K562 (cell line): ENCODE measurements around the gene MYO1E. TPM values are rescaled to one million over a fixed set of nuclear protein-coding genes. Genes with fewer than 3 reads are reported as not detected.

Source experiments
- ATAC-seq: fragments of 200-7000 bp; cut with Tn5 transposase; 3 replicates; pipeline ENCODE4 v1.9.1; 2020; ENCODE audit warnings: moderate library complexity
- BruUV-seq: library from RNA; stranded (reverse); fragments of 400-500 nt; replicated peaks from 2 replicates; lab custom pipeline; 2021; lab: Mats Ljungman, UMichigan
- CTCF ChIA-PET: fragments of 300-600 bp; formaldehyde crosslinking; extraction: SDS; loops from one replicate; lab custom pipeline; 2021; ENCODE audit warnings: low intra/inter-chr PET ratio; lab: Yijun Ruan, JAX
- POLR2A ChIA-PET: fragments of 300-600, 350-650 bp; sonication (Branson Sonifier 250); formaldehyde crosslinking; extraction: SDS; loops from one replicate; lab custom pipeline; 2021; ENCODE audit warnings: antibody characterized with exemption, inconsistent platforms; lab: Yijun Ruan, JAX
- DNase-seq, 4 experiments: peaks; one replicate each; pipeline versions ENCODE4 v3.0.0 to v3.0.0-alpha.2; 2011 to 2018; ENCODE audit warnings: low spot score in 3 of 4, mixed read lengths in 3 of 4; ENCODE audit errors: extremely low read depth in 1 of 4
- FAIRE-seq: peaks from 2 replicates; lab custom pipeline; 2011; peaks lifted over from hg19 to GRCh38; lab: Jason Lieb, UNC
- H2AFZ ChIP-seq: 2 replicates; pipeline ENCODE4 v1.6.0; 2011; ENCODE audit warnings: low read depth, low read length, control low read depth, inconsistent platforms
- H3K27ac ChIP-seq: fragments of 200-600 bp; 3 replicates; pipeline ENCODE4 v1.8.0; 2011; ENCODE audit warnings: low read depth, mild to moderate bottlenecking, control low read depth, inconsistent platforms, low read length, moderate library complexity, mixed read lengths; ENCODE audit errors: extremely low read depth
- H3K27me3 ChIP-seq, 2 experiments: fragments of 300-600 bp in 1 of 2; 2 replicates in 1 of 2; 3 replicates in 1 of 2; pipeline versions ENCODE4 v1.6.0 to v1.8.0; 2011; ENCODE audit warnings: inconsistent platforms in 2 of 2, low read length in 2 of 2, mild to moderate bottlenecking in 1 of 2, mixed read lengths in 1 of 2, moderate library complexity in 1 of 2; ENCODE audit not compliant: control insufficient read depth in 2 of 2, insufficient read depth in 2 of 2
- H3K36me3 ChIP-seq: fragments of 300-600 bp; 3 replicates; pipeline ENCODE4 v1.8.0; 2011; ENCODE audit warnings: mild to moderate bottlenecking, low read length, inconsistent platforms; ENCODE audit not compliant: control insufficient read depth, insufficient read depth
- H3K4me1 ChIP-seq, 2 experiments: fragments of 200-600 bp in 1 of 2; replicated peaks in 1 of 2; 2 replicates in 1 of 2; 3 replicates in 1 of 2; pipeline versions ENCODE4 v1.5.1 to v1.8.0; 2011; ENCODE audit warnings: inconsistent platforms in 2 of 2, low read length in 2 of 2, mild to moderate bottlenecking in 1 of 2, mixed read lengths in 1 of 2, moderate library complexity in 1 of 2; ENCODE audit not compliant: control insufficient read depth in 2 of 2, insufficient read depth in 2 of 2
- H3K4me2 ChIP-seq: 2 replicates; pipeline ENCODE4 v1.6.1; 2011; ENCODE audit warnings: low read length, control low read depth, inconsistent platforms, mixed read lengths; ENCODE audit not compliant: insufficient read depth
- H3K4me3 ChIP-seq: fragments of 200-600 bp; sonication (generic), shearing (Covaris generic); 2 replicates; pipeline ENCODE4 v1.5.1; 2016; ENCODE audit warnings: control low read depth, inconsistent platforms
- H3K79me2 ChIP-seq: fragments of 200-600 bp; 3 replicates; pipeline ENCODE4 v1.8.0; 2011; ENCODE audit warnings: low read length, inconsistent platforms; ENCODE audit not compliant: control insufficient read depth, insufficient read depth
- H3K9ac ChIP-seq, 2 experiments: 2 replicates each; pipeline versions ENCODE4 v1.6.0 to v1.6.1; 2011; ENCODE audit warnings: low read depth in 2 of 2, low read length in 2 of 2, control low read depth in 1 of 2, inconsistent platforms in 1 of 2, mild to moderate bottlenecking in 1 of 2, mixed read lengths in 1 of 2; ENCODE audit not compliant: insufficient read depth in 1 of 2
- H3K9me1 ChIP-seq: one replicate; pipeline ENCODE4 v1.6.0; 2011; ENCODE audit warnings: inconsistent platforms, mild to moderate bottlenecking, low read length, moderate library complexity; ENCODE audit not compliant: control insufficient read depth, insufficient read depth
- H3K9me3 ChIP-seq: replicated peaks from 2 replicates; pipeline ENCODE4 v1.5.1; 2011; ENCODE audit warnings: low read depth, low read length, inconsistent platforms; ENCODE audit not compliant: control insufficient read depth, insufficient read depth
- H4K20me1 ChIP-seq: replicated peaks from 2 replicates; pipeline ENCODE4 v1.6.1; 2011; ENCODE audit warnings: low read length, inconsistent platforms, mixed read lengths; ENCODE audit not compliant: control insufficient read depth, insufficient read depth
- ARHGAP35 ChIP-seq: fragments of 450-650 bp; IDR thresholded peaks from 2 replicates; pipeline ENCODE4 v1.6.1; 2018; ENCODE audit not compliant: partially characterized antibody
- MAFF ChIP-seq: IDR thresholded peaks from 2 replicates; pipeline ENCODE4 v1.6.1; 2012; ENCODE audit warnings: low read length, improper control_type of control experiment
- ZNF12 ChIP-seq: sonication (generic); formaldehyde crosslinking; IDR thresholded peaks from 2 replicates; pipeline ENCODE4 v1.4.0; 2020; ENCODE audit warnings: mild to moderate bottlenecking, missing genetic modification reagents
- WGBS: fragments of 100-300 bp; shearing (Covaris generic); methylation state at CpG from one replicate; pipeline ENCODE4 v1.1.6; 2016; ENCODE audit warnings: low coverage, mixed read lengths; ENCODE audit not compliant: insufficient coverage; ENCODE audit errors: missing lambda C conversion rate; 5-methylcytosine and 5-hydroxymethylcytosine counted together
- in situ Hi-C: fragments of 300-500 bp; cut with MboI; formaldehyde crosslinking; loops from 4 replicates; pipeline ENCODE4 v1.15.0; 2018; ENCODE audit warnings: inconsistent platforms, mixed read lengths
- intact Hi-C: fragments of 100-400 bp; cut with micrococcal nuclease; formaldehyde crosslinking; loops from 2 replicates; pipeline ENCODE4 v1.14.2; 2022
- polyA plus RNA-seq, 8 experiments: library from polyadenylated mRNA; depleted of rRNA in 4 of 8; stranded (reverse) in 5 of 8; unstranded in 3 of 8; fragments of >200 nt; fragmentation: Nextera tagmentation in 2 of 8; fragmentation: Illumina TruSeq in 1 of 8; extraction: Ambion mirVana in 2 of 8; extraction: Trizol in 1 of 8; gene quantifications; 2 replicates each; pipeline versions ENCODE4 v1.2.1 to v1.2.3, GENCODE V29; 2011 to 2014; ENCODE audit warnings: inconsistent platforms in 1 of 8, missing spikeins in 1 of 8
- total RNA-seq, 7 experiments: library from RNA; depleted of rRNA in 6 of 7; stranded (reverse); fragments of >200 nt in 6 of 7; fragmentation: Illumina TruSeq in 2 of 7; extraction: Trizol in 2 of 7; gene quantifications; 2 replicates each; pipeline versions ENCODE4 v1.2.1 to v1.2.3, GENCODE V29; 2011 to 2021; ENCODE audit warnings: low replicate concordance in 1 of 7
- TF ChIP-seq, protein P1 (sequence below): IDR thresholded peaks from 2 replicates; pipeline ENCODE4 v1.6.1; 2012; ENCODE audit warnings: low read depth, low read length, improper control_type of control experiment, borderline replicate concordance

MYO1E gene
- total and polyA plus RNA-seq, 9 of the 15 experiments (the other 6 are each of a cell fraction or from before 2014, with no cell fraction given): under 0.01 to 0.44 (median 0.01) TPM; not detected in 6

DNA sequence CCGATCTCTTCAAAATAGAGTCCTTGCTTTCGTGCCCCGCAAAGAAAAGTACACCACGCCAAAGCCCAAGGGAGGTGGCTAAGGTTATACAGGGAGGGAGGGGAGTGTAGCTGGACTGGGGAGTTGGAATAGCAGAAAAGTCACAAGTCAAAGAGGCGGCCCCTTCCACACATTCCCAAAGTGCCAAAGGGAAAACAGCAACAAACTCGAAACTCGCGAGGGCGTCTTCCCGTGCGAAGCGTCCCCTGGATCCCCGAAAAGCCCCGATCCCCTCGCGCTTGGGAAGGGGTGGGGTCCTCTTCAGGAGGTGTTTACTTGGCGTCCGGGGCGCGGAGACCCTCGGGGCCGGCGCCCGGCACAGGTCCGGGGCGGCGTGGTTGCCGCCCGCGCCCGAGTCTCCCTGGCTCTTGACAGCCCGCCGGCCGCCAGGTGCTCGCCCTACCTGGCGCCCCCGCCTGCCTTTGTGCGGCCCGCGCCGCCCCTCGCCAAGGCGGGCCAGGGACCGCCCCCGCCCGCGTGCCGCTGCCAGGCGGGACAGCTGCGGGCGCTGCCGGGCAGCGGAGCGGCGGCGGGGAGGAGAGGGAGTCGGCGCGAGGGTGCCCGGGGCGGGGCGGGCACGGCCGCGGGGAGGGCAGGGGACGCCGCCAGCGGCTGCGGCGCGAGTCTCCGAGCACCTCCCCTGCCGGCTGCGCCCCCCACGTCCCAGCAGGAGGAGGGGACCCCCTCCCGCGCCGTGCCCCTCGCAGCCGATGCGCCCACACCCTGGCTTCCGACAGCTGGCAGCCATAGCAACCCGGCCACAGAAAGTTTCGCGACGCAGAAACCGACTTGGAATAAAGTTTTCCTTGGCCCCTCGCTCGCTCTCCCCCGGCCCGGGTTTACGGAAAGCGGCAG is 966 bp downstream of the MYO1E start:
- no peaks in the 10 kb centered on the region for H3K79me2 ChIP-seq
- CTCF ChIA-PET: no interaction called here
- H3K4me3 ChIP-seq: no peak overlapping the region
- DNase-seq (no peak), FAIRE-seq (no peak), ATAC-seq (no peak)
- H3K9me3 ChIP-seq: no peaks in the 10 kb centered on the region
- no peaks in the 10 kb centered on the region for H3K9me1 ChIP-seq
- H3K4me1 ChIP-seq: peaks cover 0 to 5% of the 10 kb centered on the region in 2 experiments; a peak in 1 of 5 replicates
- H3K4me2 ChIP-seq: no peak overlapping the region
- no peak overlapping the region for H3K9ac ChIP-seq
- intact Hi-C loops (no loop called here), in situ Hi-C loops (no loop called here)
- TF ChIP-seq MAFF (no peak), ZNF12 (CRISPR knock-in tag) (no peak), ARHGAP35 (no peak)
- TF ChIP-seq, protein P1, sequence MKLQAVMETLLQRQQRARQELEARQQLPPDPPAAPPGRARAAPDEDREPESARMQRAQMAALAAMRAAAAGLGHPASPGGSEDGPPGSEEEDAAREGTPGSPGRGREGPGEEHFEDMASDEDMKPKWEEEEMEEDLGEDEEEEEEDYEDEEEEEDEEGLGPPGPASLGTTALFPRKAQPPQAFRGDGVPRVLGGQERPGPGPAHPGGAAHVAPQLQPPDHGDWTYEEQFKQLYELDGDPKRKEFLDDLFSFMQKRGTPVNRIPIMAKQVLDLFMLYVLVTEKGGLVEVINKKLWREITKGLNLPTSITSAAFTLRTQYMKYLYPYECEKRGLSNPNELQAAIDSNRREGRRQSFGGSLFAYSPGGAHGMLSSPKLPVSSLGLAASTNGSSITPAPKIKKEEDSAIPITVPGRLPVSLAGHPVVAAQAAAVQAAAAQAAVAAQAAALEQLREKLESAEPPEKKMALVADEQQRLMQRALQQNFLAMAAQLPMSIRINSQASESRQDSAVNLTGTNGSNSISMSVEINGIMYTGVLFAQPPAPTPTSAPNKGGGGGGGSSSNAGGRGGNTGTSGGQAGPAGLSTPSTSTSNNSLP: no peak
- peaks cover 0 to 21% of the 10 kb centered on the region in 2 experiments; a peak in 4 of 5 replicates for H3K27me3 ChIP-seq
- POLR2A ChIA-PET: no interaction called here
- 37% methylated on average over 34 of the region's 93 CpGs for WGBS
- no peak overlapping the region for H3K27ac ChIP-seq
- no TSS peak for BruUV-seq
- no peaks in the 10 kb centered on the region for H4K20me1 ChIP-seq
- no peaks in the 10 kb centered on the region for H3K36me3 ChIP-seq
- H2AFZ ChIP-seq: no peak overlapping the region
